Measurements from ENCODE around the gene MAPKAP1. TPM values are rescaled to one million over a fixed set of nuclear protein-coding genes. Genes with fewer than 3 reads are reported as not detected.
A peak's percentile ranks its signal among the peaks of the same experiment; 100 is the strongest.

MAPKAP1 gene
- polyA plus RNA-seq, 1 donor: 60.6 TPM

GRCh38 chr9:125534971-125535701 is 171.9 kb downstream of the MAPKAP1 start:
- DNase-seq: no peak

- no peak for DNase-seq
Observed at GRCh38 chr9:125532812-125533594, 174.0 kb downstream of the MAPKAP1 start.

GRCh38 chr9:125532412-125532811 is 174.6 kb downstream of the MAPKAP1 start:
- no peak for DNase-seq

- DNase-seq: no peak
Observed at GRCh38 chr9:125529589-125530515, 177.2 kb downstream of the MAPKAP1 start.

GRCh38 chr9:125529107-125529506 is 177.9 kb downstream of the MAPKAP1 start:
- no peak for DNase-seq

GRCh38 chr9:125527471-125528002 is 179.5 kb downstream of the MAPKAP1 start:
- no peak for DNase-seq

- peak; percentile 85 for DNase-seq
Observed at GRCh38 chr9:125525921-125526631, 180.9 kb downstream of the MAPKAP1 start.

- peak; percentile 73 for DNase-seq
Observed at GRCh38 chr9:125524583-125525355, 182.2 kb downstream of the MAPKAP1 start.

- DNase-seq: no peak
Observed at GRCh38 chr9:125523681-125524080, 183.3 kb downstream of the MAPKAP1 start.

- no peak for DNase-seq
Observed at GRCh38 chr9:125522328-125522725, 184.7 kb downstream of the MAPKAP1 start.

- no peak for DNase-seq
Observed at GRCh38 chr9:125521462-125522327, 185.3 kb downstream of the MAPKAP1 start.

GRCh38 chr9:125519734-125520133 is 187.3 kb downstream of the MAPKAP1 start:
- DNase-seq: no peak

- DNase-seq: no peak
Observed at GRCh38 chr9:125517577-125517976, 189.4 kb downstream of the MAPKAP1 start.

GRCh38 chr9:125515983-125516940 is 190.7 kb downstream of the MAPKAP1 start:
- no peak for DNase-seq

GRCh38 chr9:125515281-125515680 is 191.7 kb downstream of the MAPKAP1 start:
- DNase-seq: no peak

- no peak for DNase-seq
Observed at GRCh38 chr9:125514468-125514867, 192.5 kb downstream of the MAPKAP1 start.

GRCh38 chr9:125513668-125514413 is 193.2 kb downstream of the MAPKAP1 start:
- DNase-seq: no peak

- DNase-seq: no peak
Observed at GRCh38 chr9:125513303-125513667, 193.7 kb downstream of the MAPKAP1 start.

All from hindlimb muscle (tissue), 1 donor.